GM12891 (cell line): ENCODE measurements around the gene RFX6.

Source experiments
- PAX5 ChIP-seq: IDR thresholded peaks from 2 replicates; pipeline ENCODE4 v1.6.1; 2011; ENCODE audit warnings: low read length, moderate library complexity, mild to moderate bottlenecking; ENCODE audit not compliant: insufficient read depth, severe bottlenecking
- POLR2A ChIP-seq: IDR thresholded peaks from 2 replicates; pipeline ENCODE4 v1.6.1; 2011; ENCODE audit warnings: low read depth, low read length, control low read depth
- POLR2AphosphoS5 ChIP-seq: IDR thresholded peaks from 2 replicates; pipeline ENCODE4 v1.6.1; 2011; ENCODE audit warnings: low read depth, low read length, control low read depth
- POU2F2 ChIP-seq: IDR thresholded peaks from 2 replicates; pipeline ENCODE4 v1.6.1; 2011; ENCODE audit warnings: low read depth, mild to moderate bottlenecking, control low read depth, low read length, moderate library complexity
- SPI1 ChIP-seq: IDR thresholded peaks from 2 replicates; pipeline ENCODE4 v1.6.1; 2011; ENCODE audit warnings: low read depth, low read length, control low read depth
- TAF1 ChIP-seq: IDR thresholded peaks from 2 replicates; pipeline ENCODE4 v1.6.1; 2011; ENCODE audit warnings: low read depth, low read length, control low read depth

- TF ChIP-seq POLR2AphosphoS5 = no peak
- no peak for TF ChIP-seq TAF1
- TF ChIP-seq POLR2A = no peak
- no peak for TF ChIP-seq SPI1
- no peak for TF ChIP-seq PAX5
- TF ChIP-seq POU2F2 = no peak
Measured at GRCh38 chr6:116887168-116887567, 10.1 kb downstream of the RFX6 start.
